HL-60 (cell line): ENCODE results near the gene VPS51.

Source experiments
- CTCF ChIP-seq: IDR thresholded peaks from one replicate; pipeline ENCODE4 v1.5.1; 2011; ENCODE audit warnings: low read length, control low read depth, inconsistent platforms; ENCODE audit not compliant: insufficient read depth
- GABPA ChIP-seq: IDR thresholded peaks from 2 replicates; pipeline ENCODE4 v1.6.1; 2012; ENCODE audit warnings: low read depth
- POLR2AphosphoS5 ChIP-seq: IDR thresholded peaks from 2 replicates; pipeline ENCODE4 v1.6.1; 2012; ENCODE audit warnings: low read depth
- REST ChIP-seq: IDR thresholded peaks from 2 replicates; pipeline ENCODE4 v1.6.1; 2012; ENCODE audit warnings: low read depth; ENCODE audit not compliant: insufficient replicate concordance
- SPI1 ChIP-seq: IDR thresholded peaks from 2 replicates; pipeline ENCODE4 v1.6.1; 2012; ENCODE audit warnings: low read depth, mild to moderate bottlenecking, borderline replicate concordance

GRCh38 chr11:65085446-65085845 lies 10.6 kb upstream of the VPS51 start:
- TF ChIP-seq REST: no peak
- TF ChIP-seq CTCF: no peak
- TF ChIP-seq GABPA: no peak
- no peak for TF ChIP-seq POLR2AphosphoS5
- TF ChIP-seq SPI1: peak; percentile 44; the same call in 1 of the 2 replicates
